ENCODE measurements around the gene MSANTD2. TPM values are rescaled to one million over a fixed set of nuclear protein-coding genes. Genes with fewer than 3 reads are reported as not detected.

Gene MSANTD2
- total and polyA plus RNA-seq, 9 of the 15 experiments (the other 6 are each of a cell fraction or from before 2014, with no cell fraction given), result 1.3 to 9.9 (median 5.3) TPM

- TF ChIP-seq NKRF (IDR thresholded peaks at IDR 0.05; ENCODE audit: borderline replicate concordance), result 0 out of 2 replicates have a peak, but pooled peaks have one; percentile 16
- 0 out of 2 replicates have a peak, but pooled peaks have one; percentile 26 for TF ChIP-seq DEAF1 (CRISPR knock-in tag; IDR thresholded peaks at IDR 0.05)
- TF ChIP-seq CTCFL (IDR thresholded peaks at IDR 0.05; ENCODE audit: borderline replicate concordance, insufficient read depth, low read depth, low read length, poor library complexity, severe bottlenecking), result peak; percentile 22
- no peak for TF ChIP-seq TRIM25 (IDR thresholded peaks at IDR 0.05; ENCODE audit: borderline replicate concordance)
- peak; percentile 49; the same call in 1 of the 2 replicates for TF ChIP-seq KLF16 (IDR thresholded peaks at IDR 0.05)
- TF ChIP-seq GABPA (tag; conservative IDR thresholded peaks at IDR 0.05; ENCODE audit: low read depth), result no peak
Observed at GRCh38 chr11:124763156-124763947, 36.9 kb downstream of the MSANTD2 start (continued).
